Measurements from ENCODE around the gene NUP98. TPM values are rescaled to one million over a fixed set of nuclear protein-coding genes. Genes with fewer than 3 reads are reported as not detected.

The NUP98 gene
- total RNA-seq, 1 experiment from 2014 or later = 128 TPM

GRCh38 chr11:3834349-3834663, 37.0 kb upstream of the NUP98 start:
- Histone ChIP-seq H3K27ac (ENCODE audit: low read length) (no peak overlapping the region), H2AFZ (ENCODE audit: low read length) (no peak overlapping the region), H3K9ac (ENCODE audit: low read length) (no peak overlapping the region), H3K9me2 (replicated peaks; ENCODE audit: low read length) (no peaks in the 10 kb centered on the region), H3K36me3 (ENCODE audit: low read depth, low read length) (peaks cover 11% of the 10 kb centered on the region; the same call in 1 of the 2 replicates), H3K9me3 (ENCODE audit: low read length) (no peaks in the 10 kb centered on the region), H3K27me3 (ENCODE audit: low read length) (no peaks in the 10 kb centered on the region), H3K4me2 (ENCODE audit: low read length) (no peak overlapping the region), H3K79me2 (ENCODE audit: low read length) (peaks cover 76% of the 10 kb centered on the region), H3F3A (ENCODE audit: low read length, unreplicated experiment) (no peaks in the 10 kb centered on the region), H4K20me1 (ENCODE audit: low read length) (peaks cover 7% of the 10 kb centered on the region), H3K4me3 (ENCODE audit: low read length) (no peak overlapping the region), H3K4me1 (ENCODE audit: insufficient read depth, low read length) (peaks cover 3% of the 10 kb centered on the region)
- BruUV-seq (replicated peaks) = no TSS peak
- ChIA-PET CTCF (no interaction called here), POLR2A (ENCODE audit: unreplicated experiment) (no interaction called here)
- ATAC-seq (no peak), DNase-seq (no peak)
- TF ChIP-seq EZH2phosphoT487 (IDR thresholded peaks at IDR 0.05; ENCODE audit: borderline replicate concordance, low read length) = no peak
- no peak for TF ChIP-seq EZH2 (IDR thresholded peaks at IDR 0.05; ENCODE audit: low read length, unreplicated experiment)
- no peak for TF ChIP-seq CTCF (conservative IDR thresholded peaks at IDR 0.05; ENCODE audit: low read depth, low read length)
- intact Hi-C loops (cut with micrococcal nuclease) = no loop called here

- ChIA-PET POLR2A (ENCODE audit: unreplicated experiment) (no interaction called here), CTCF (no interaction called here)
Observed at GRCh38 chr11:3833449-3833848, 36.1 kb upstream of the NUP98 start.

More at GRCh38 chr11:3833449-3833848, 36.1 kb upstream of the NUP98 start:
- intact Hi-C loops (cut with micrococcal nuclease) = no loop called here
- ATAC-seq (no peak), DNase-seq (no peak)
- H3K4me3 ChIP-seq (ENCODE audit: low read length) = no peak overlapping the region
- TF ChIP-seq EZH2phosphoT487 (IDR thresholded peaks at IDR 0.05; ENCODE audit: borderline replicate concordance, low read length) = no peak
- no peak for TF ChIP-seq CTCF (conservative IDR thresholded peaks at IDR 0.05; ENCODE audit: low read depth, low read length)
- TF ChIP-seq EZH2 (IDR thresholded peaks at IDR 0.05; ENCODE audit: low read length, unreplicated experiment) = no peak
- H3K9me3 ChIP-seq (ENCODE audit: low read length) = no peaks in the 10 kb centered on the region
- no peak overlapping the region for H3K27ac ChIP-seq (ENCODE audit: low read length)
- peaks cover 5% of the 10 kb centered on the region; the same call in 1 of the 2 replicates for H4K20me1 ChIP-seq (ENCODE audit: low read length)
- peaks cover 67% of the 10 kb centered on the region for H3K79me2 ChIP-seq (ENCODE audit: low read length)
- H2AFZ ChIP-seq (ENCODE audit: low read length) = no peak overlapping the region
- BruUV-seq (replicated peaks) = no TSS peak
- H3K36me3 ChIP-seq (ENCODE audit: low read depth, low read length) = peaks cover 11% of the 10 kb centered on the region; the same call in 1 of the 2 replicates
- H3K9me2 ChIP-seq (replicated peaks; ENCODE audit: low read length) = no peaks in the 10 kb centered on the region
- no peaks in the 10 kb centered on the region for H3K27me3 ChIP-seq (ENCODE audit: low read length)
- no peak overlapping the region for H3K9ac ChIP-seq (ENCODE audit: low read length)
- no peak overlapping the region for H3K4me2 ChIP-seq (ENCODE audit: low read length)
- H3F3A ChIP-seq (ENCODE audit: low read length, unreplicated experiment) = no peaks in the 10 kb centered on the region
- no peaks in the 10 kb centered on the region for H3K4me1 ChIP-seq (ENCODE audit: insufficient read depth, low read length)
